ENCODE measurements around the gene XXYLT1. TPM values are rescaled to one million over a fixed set of nuclear protein-coding genes. Genes with fewer than 3 reads are reported as not detected.
A peak's percentile ranks its signal among the peaks of the same experiment; 100 is the strongest.

The XXYLT1 gene
- total and polyA plus RNA-seq, 2 of the 8 experiments (the other 6 are each of a cell fraction or from before 2014, with no cell fraction given): 18.9 to 23.8 TPM

DNA sequence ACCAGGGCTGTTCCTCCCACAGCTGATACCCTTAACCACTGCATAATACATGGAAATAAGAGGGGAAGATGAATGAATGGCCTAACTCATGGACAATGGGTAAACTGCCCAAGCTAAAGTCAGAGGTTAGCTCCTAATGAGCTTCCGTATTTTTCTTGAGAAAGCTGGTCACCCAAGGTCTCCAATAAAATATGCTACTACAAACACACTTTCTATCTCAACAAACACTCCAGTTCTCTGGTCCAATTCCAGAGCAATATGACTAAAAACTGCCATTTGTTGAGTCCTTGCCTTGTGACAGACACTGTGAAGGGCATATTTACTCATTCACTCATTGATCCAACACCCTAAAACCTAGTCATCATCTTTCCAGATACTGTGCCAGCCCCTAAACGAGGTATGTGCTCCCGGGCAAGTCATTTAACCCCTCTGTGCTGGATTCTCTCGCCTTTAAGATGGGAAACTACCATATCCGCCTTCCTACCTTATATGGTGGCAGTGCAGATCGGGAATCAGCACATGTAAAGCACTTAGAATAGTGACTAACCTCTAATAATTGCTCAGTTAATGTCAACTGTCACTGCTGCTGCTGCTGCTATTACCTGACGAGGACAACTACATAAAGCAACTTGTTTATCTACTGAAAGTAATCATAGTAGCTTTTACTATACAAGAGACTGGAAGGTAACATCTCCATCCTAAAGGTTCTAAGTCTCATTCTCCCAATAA is 89.1 kb downstream of the XXYLT1 start:
- Histone ChIP-seq H3K79me1 (ENCODE audit: low read depth, low read length) (peaks cover 12% of the 10 kb centered on the region), H4K8ac (ENCODE audit: extremely low read depth, insufficient read depth, low read length) (no peak overlapping the region), H4K20me1 (replicated peaks in 1 of 2; ENCODE audit: control insufficient read depth in 1 of 2, insufficient read depth in 2 of 2, low read length in 2 of 2) (no peaks in the 10 kb centered on the region), H3K27ac (ENCODE audit: low read depth, low read length) (no peak overlapping the region), H3K18ac (ENCODE audit: extremely low read depth, low read length) (no peak overlapping the region), H2BK120ac (replicated peaks; ENCODE audit: low read depth, low read length) (no peak overlapping the region), H3K23me2 (ENCODE audit: low read depth, low read length) (no peaks in the 10 kb centered on the region), H3K9ac (replicated peaks in 1 of 4; ENCODE audit: extremely low read depth in 1 of 4, low read depth in 3 of 4, low read length in 3 of 4) (no peak overlapping the region), H3K4ac (replicated peaks; ENCODE audit: insufficient read length, low read depth, low read length) (no peak overlapping the region), H2AK5ac (ENCODE audit: low read depth, low read length) (no peak overlapping the region), H4K5ac (ENCODE audit: insufficient read length, low read depth, low read length) (no peak overlapping the region), H3K9me3 (ENCODE audit: insufficient read depth in 2 of 2, low read depth in 1 of 2, low read length in 1 of 2) (no peaks in the 10 kb centered on the region), H2BK12ac (ENCODE audit: low read depth, low read length) (no peak overlapping the region), H2AFZ (ENCODE audit: low read length) (no peak overlapping the region), H3K4me3 (ENCODE audit: extremely low read depth in 1 of 4, insufficient read depth in 2 of 4, low read depth in 3 of 4, low read length in 4 of 4) (no peak overlapping the region), H2BK5ac (ENCODE audit: low read depth, low read length) (no peak overlapping the region), H3K56ac (replicated peaks; ENCODE audit: insufficient read length, low read depth, low read length) (no peak overlapping the region), H3K23ac (ENCODE audit: insufficient read length) (no peak overlapping the region), H3K27me3 (replicated peaks in 1 of 4; ENCODE audit: control insufficient read depth in 3 of 4, extremely low read depth in 1 of 4, insufficient read depth in 3 of 4, low read length in 3 of 4) (no peaks in the 10 kb centered on the region), H3K4me1 (replicated peaks in 1 of 4; ENCODE audit: control insufficient read depth in 3 of 4, insufficient read depth in 4 of 4, low read length in 3 of 4) (peaks cover 4 to 13% (median 10%) of the 10 kb centered on the region in 4 experiments; a peak in 6 of 7 replicates), H2BK20ac (ENCODE audit: low read length) (no peak overlapping the region), H4K91ac (replicated peaks; ENCODE audit: insufficient read length, low read length) (no peak overlapping the region), H3K36me3 (ENCODE audit: control insufficient read depth in 2 of 4, insufficient read depth in 4 of 4, low read length in 3 of 4) (no peaks in the 10 kb centered on the region), H3K4me2 (ENCODE audit: insufficient read depth in 1 of 2, low read depth in 2 of 2, low read length in 2 of 2) (no peak overlapping the region), H3K79me2 (ENCODE audit: control insufficient read depth in 1 of 2, insufficient read depth in 2 of 2, low read length in 2 of 2) (peaks cover 0 to 45% of the 10 kb centered on the region in 2 experiments; a peak in 2 of 4 replicates), H2BK15ac (ENCODE audit: low read length) (no peak overlapping the region), H3K14ac (ENCODE audit: insufficient read length) (no peak overlapping the region)
- FAIRE-seq: no peak
- POLR2A ChIA-PET (ENCODE audit: partially characterized antibody): no interaction called here
- TF ChIP-seq RXRA (IDR thresholded peaks at IDR 0.05; ENCODE audit: insufficient read depth, low read depth, low read length) (no peak), SP2 (IDR thresholded peaks at IDR 0.05; ENCODE audit: low read length) (no peak), CBX5 (IDR thresholded peaks at IDR 0.05; ENCODE audit: low read depth, low read length) (no peak), RBBP5 (IDR thresholded peaks at IDR 0.05; ENCODE audit: borderline replicate concordance, low read depth, low read length) (no peak), CTBP2 (IDR thresholded peaks at IDR 0.05; ENCODE audit: borderline replicate concordance, insufficient read depth, insufficient read length, low read length) (no peak), CHD1 (IDR thresholded peaks at IDR 0.05; ENCODE audit: low read depth, low read length) (no peak), SRF (IDR thresholded peaks at IDR 0.05; ENCODE audit: low read depth, low read length) (peak; percentile 17; the same call in 1 of the 2 replicates)
- TF ChIP-seq, protein P1, sequence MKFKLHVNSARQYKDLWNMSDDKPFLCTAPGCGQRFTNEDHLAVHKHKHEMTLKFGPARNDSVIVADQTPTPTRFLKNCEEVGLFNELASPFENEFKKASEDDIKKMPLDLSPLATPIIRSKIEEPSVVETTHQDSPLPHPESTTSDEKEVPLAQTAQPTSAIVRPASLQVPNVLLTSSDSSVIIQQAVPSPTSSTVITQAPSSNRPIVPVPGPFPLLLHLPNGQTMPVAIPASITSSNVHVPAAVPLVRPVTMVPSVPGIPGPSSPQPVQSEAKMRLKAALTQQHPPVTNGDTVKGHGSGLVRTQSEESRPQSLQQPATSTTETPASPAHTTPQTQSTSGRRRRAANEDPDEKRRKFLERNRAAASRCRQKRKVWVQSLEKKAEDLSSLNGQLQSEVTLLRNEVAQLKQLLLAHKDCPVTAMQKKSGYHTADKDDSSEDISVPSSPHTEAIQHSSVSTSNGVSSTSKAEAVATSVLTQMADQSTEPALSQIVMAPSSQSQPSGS (IDR thresholded peaks at IDR 0.05; ENCODE audit: low read length): no peak
- no peak for DNase-seq (ENCODE audit: low read depth in 1 of 2, low spot score in 2 of 2)
- CTCF ChIA-PET (ENCODE audit: partially characterized antibody): interaction anchor here (0.7 to 1.0 kb wide), 3 partner anchors 29 to 79 kb away, joined by 3 read pairs; no protein-coding TSS in a partner anchor
- WGBS, 2 experiments (ENCODE audit: extremely low coverage in 1 of 2, insufficient coverage in 1 of 2, insufficient read length in 1 of 2, insufficient replicate concordance in 2 of 2, low coverage in 1 of 2, low lambda C conversion rate in 2 of 2, missing lambda C conversion rate in 1 of 2): 89% methylated on average over 7 of the region's 7 CpGs; no CpG with 5 or more reads in 1 of the 2 experiments
